Measurements from ENCODE around the gene BRD4.
A peak's percentile ranks its signal among the peaks of the same experiment; 100 is the strongest.
"Not testable (repeated sequence)": the region's sequence is repeated elsewhere in the genome, so short reads cannot be mapped to it uniquely, and the experiment has no call there.

Gene BRD4

DNA sequence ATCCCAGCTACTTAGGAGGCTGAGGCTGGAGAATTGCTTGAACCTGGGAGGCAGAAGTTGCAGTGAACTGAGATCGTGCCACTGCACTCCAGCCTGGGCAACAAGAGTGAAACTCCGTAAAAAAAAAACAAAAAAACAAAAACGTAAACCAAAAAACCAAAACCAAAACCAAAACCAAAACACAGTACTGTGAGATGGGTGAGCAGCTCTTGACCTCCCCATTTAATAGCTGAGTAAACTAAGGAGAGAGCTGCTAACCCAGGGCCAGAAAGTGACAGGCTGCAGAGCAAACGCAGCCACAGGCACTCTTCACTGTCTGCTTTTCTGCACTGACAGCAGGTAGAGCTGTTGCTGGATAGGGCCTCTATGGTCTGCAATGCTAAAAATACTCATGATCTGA lies 27.7 kb upstream of the BRD4 start:
- not testable (repeated sequence) for DNase-seq (ENCODE audit: low read depth)

DNA sequence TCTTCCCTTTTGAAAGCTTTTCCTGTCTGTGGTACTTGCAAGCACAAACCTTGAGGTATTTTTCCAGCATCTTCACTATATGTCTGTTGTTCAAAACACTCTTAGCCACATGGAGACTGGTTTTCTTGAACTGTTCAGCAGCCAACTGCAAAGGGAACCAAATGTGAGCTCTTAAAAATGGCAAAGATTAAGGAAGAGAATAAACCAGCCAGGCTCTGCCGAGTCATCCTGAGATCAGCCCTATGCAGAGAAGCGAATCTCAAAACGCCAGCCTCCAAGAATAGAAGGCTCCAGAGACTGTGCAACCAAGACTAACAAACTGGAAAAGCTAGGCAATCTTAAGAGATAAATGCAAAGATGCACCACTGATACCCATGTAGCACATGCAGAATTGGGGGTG lies 26.6 kb upstream of the BRD4 start:
- DNase-seq (ENCODE audit: low read depth): no peak

DNA sequence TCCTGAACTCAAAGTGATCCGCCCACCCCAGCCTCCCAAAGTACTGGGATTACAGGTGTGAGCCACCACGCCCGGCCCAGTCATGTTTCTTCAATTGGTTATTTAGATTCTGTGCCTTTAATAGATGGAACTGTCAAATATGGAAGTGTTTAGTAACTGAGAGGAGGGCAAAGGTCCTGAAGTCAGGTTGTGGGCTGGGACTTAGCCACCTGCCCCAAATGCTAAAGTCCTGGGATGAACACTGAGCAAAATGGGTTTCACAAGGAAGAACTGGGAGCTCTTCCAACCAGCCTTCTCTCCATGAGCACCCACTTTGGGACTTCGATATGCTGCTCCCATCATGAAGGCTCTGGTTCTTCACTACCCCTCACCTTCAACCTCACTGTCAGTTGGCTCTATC lies 25.6 kb upstream of the BRD4 start:
- DNase-seq (ENCODE audit: low read depth): no peak

- DNase-seq (ENCODE audit: low read depth): no peak
Measured at GRCh38 chr19:15354566-15355296, 22.4 kb upstream of the BRD4 start.

GRCh38 chr19:15353908-15354307 lies 21.6 kb upstream of the BRD4 start:
- DNase-seq (ENCODE audit: low read depth): no peak

DNA sequence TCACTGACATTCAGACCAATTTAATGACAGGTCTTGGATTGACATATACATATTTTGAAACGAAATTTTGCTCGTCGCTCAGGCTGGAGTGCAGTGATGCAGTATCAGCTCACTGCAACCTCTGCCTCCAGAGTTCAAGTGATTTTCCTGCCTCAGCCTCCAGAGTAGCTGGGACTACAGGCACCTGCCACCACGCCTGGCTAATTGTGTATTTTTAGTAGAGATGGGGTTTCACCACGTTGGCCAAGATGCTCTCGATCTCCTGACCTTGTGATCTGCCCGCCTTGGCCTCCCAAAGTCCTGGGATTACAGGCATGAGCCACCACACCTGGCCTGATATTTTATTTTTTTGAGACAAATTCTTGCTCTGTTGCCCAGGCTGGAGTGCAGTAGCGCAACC lies 20.2 kb upstream of the BRD4 start:
- not testable (repeated sequence) for DNase-seq (ENCODE audit: low read depth)

- DNase-seq (ENCODE audit: low read depth): not testable (repeated sequence)
Measured at GRCh38 chr19:15341328-15341727, 9.0 kb upstream of the BRD4 start.

- DNase-seq (ENCODE audit: low read depth): no peak
Measured at GRCh38 chr19:15340086-15340485, 7.7 kb upstream of the BRD4 start.

- peak; percentile 64 for DNase-seq (ENCODE audit: low read depth)
Measured at GRCh38 chr19:15337202-15337601, 4.9 kb upstream of the BRD4 start.

DNA sequence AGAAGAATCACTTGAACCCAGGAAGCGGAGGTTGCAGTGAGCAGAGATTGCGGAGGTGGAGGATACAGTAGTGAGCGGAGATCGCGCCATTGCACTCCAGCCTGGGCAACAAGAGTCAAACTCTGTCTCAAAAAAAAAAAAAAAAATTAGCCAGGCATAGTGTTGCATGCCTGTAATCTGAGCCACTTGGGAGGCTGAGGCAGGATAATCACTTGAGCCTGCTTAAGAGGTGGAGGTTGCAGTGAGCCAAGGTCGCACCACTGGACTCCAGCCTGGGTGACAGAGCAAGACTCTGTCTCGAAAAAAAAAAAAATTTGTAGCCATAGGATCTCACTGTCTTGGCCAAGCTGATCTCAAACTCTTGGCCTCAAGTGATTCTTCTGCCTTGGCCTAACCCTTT lies 3.7 kb upstream of the BRD4 start:
- DNase-seq (ENCODE audit: low read depth): peak; percentile 47

- peak; percentile 44 for DNase-seq (ENCODE audit: low read depth)
Measured at GRCh38 chr19:15331419-15332310, 674 bp downstream of the BRD4 start.

DNA sequence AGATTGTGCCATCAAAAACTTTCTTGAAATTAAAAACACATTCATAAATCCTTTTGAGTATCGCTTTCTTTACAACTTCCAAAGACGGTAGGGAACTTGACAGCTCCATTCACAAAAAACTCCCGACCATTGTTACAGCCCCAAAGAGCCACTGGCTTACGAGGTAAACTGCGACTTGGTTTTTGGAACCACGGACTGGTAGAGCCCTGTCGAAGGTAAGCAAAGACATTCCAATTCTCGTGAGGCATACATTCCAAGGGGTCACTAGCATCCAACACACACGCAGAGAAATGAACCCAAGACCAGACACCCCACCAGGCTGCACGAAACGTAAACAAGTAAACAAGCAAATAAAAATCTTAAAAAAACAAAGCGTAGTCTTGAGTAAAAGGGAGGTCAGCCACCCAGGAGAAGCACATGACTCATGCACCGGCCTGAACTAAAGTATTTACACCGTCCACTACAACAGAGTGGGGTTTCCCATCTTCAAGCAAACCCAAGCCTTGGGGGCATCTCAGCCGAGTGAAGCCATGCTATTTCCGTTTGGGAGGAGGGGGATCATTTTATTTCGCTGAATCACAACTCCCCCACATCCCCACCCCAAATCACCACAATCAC lies 1.4 kb downstream of the BRD4 start:
- DNase-seq (ENCODE audit: low read depth): peak; percentile 92

- no peak for DNase-seq (ENCODE audit: low read depth)
Measured at GRCh38 chr19:15328312-15328711, 4.0 kb downstream of the BRD4 start.

GRCh38 chr19:15324791-15325519 lies 7.4 kb downstream of the BRD4 start:
- DNase-seq (ENCODE audit: low read depth): no peak

- peak; percentile 78 for DNase-seq (ENCODE audit: low read depth)
Measured at GRCh38 chr19:15323496-15324235, 8.7 kb downstream of the BRD4 start.

- no peak for DNase-seq (ENCODE audit: low read depth)
Measured at GRCh38 chr19:15321739-15322138, 10.6 kb downstream of the BRD4 start.

DNA sequence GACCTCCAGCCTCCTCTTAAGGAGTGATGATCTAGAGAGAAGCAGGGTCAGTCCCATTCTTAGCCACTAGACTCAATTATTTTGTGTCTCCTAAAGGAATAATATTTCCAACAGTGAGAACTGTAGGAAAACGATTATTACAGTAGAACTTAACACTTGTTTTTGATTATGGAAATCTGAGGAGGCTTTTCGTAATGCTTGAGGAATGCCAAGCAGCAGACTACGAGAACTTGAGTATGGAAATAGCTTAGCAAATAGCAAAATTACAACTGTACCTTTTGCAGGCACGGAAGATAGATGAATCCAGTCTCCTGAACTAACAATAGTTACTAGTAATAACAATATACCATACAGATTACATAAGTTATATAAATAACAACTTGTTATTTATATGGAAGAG lies 12.2 kb downstream of the BRD4 start:
- DNase-seq (ENCODE audit: low read depth): peak; percentile 72

DNA sequence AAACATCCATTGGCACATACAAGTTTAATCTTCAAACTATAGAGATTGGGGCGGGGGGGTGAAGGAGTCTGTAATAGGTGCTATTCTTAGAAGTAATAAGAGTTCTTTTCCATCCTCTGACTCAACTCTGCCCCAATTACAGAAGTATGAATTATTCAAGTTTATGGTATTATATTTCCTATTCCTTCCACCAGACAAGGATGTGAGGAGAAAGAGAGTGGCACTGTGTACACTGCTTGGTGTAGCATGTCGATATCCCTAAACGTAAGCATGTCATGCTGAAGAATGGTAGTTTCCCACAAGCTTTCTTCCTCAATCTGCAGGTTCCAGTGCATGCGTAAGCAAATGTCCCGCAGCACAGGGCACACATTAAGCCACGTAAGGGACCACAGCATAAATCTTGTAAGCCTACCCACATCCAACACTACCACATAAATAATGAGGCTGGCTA lies 14.1 kb downstream of the BRD4 start:
- no peak for DNase-seq (ENCODE audit: low read depth)

GRCh38 chr19:15317392-15318071 lies 14.8 kb downstream of the BRD4 start:
- DNase-seq (ENCODE audit: low read depth): peak; percentile 82

DNA sequence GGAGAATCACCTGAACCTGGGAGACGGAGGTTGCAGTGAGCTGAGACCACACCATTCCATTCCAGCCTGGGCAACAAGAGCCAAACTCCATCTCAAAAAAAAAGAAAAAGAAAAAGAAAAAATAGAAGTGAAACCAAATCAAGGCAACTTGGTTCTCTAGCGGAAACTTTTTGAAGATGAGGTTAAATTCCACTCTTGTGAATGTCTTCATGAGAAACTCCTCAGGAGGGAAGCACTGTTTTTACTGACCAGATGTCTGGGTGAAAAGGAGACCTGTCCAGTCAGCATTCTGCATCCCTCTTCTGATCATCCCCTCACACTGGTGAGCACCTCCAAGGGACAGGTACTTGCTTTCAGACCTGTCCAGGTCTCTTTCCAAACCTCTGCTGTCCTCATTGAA lies 15.8 kb downstream of the BRD4 start:
- DNase-seq (ENCODE audit: low read depth): peak; percentile 78

GRCh38 chr19:15315101-15315500 lies 17.2 kb downstream of the BRD4 start:
- DNase-seq (ENCODE audit: low read depth): no peak

All from iris pigment epithelial cell (primary cell).